Gastrocnemius medialis (tissue), 4 donors: Measurements from ENCODE around the gene CALML4. TPM values are rescaled to one million over a fixed set of nuclear protein-coding genes. Genes with fewer than 3 reads are reported as not detected.

Experiments
- ATAC-seq, 2 donors: fragments of 150-250 bp; one replicate each; pipeline ENCODE4 v1.9.1; 2016
- DNase-seq, 2 donors: peaks; one replicate each; pipeline ENCODE4 v3.0.0-alpha.2; 2019
- H3K27ac ChIP-seq, 4 donors: fragments of 200-600 bp; sonication (generic); 1 replicate in 1 of 4; 2 replicates in 3 of 4; pipeline ENCODE4 v1.5.1; 2016 to 2018; ENCODE audit warnings: mild to moderate bottlenecking in 2 of 4, moderate library complexity in 1 of 4
- H3K27me3 ChIP-seq, 3 donors: fragments of 200-600 bp; sonication (generic) in 2 of 3; 1 replicate in 1 of 3; 2 replicates in 2 of 3; pipeline versions ENCODE4 v1.5.1 to v1.6.0; 2016 to 2019; ENCODE audit warnings: mild to moderate bottlenecking in 1 of 3, moderate library complexity in 1 of 3
- H3K36me3 ChIP-seq, 2 donors: fragments of 200-600 bp; sonication (generic) in 1 of 2; one replicate each; pipeline ENCODE4 v1.5.1; 2017 to 2018
- H3K4me1 ChIP-seq, 2 donors: fragments of 200-600 bp; sonication (generic) in 1 of 2; one replicate each; pipeline ENCODE4 v1.5.1; 2016 to 2017; ENCODE audit warnings: mild to moderate bottlenecking in 2 of 2
- H3K4me3 ChIP-seq, 4 donors: fragments of 200-600 bp; sonication (generic) in 3 of 4; 1 replicate in 1 of 4; 2 replicates in 3 of 4; pipeline ENCODE4 v1.5.1; 2016 to 2019; ENCODE audit warnings: mild to moderate bottlenecking in 2 of 4
- H3K9me3 ChIP-seq, 3 donors: fragments of 200-600 bp; sonication (generic) in 2 of 3; 1 replicate in 1 of 3; 2 replicates in 2 of 3; pipeline ENCODE4 v1.5.1; 2016 to 2019
- POLR2A ChIP-seq, 2 donors: fragments of 450-650 bp; IDR thresholded peaks; one replicate each; pipeline ENCODE4 v1.6.1; 2017; ENCODE audit warnings: antibody characterized with exemption in 2 of 2, mild to moderate bottlenecking in 2 of 2, moderate library complexity in 2 of 2
- in situ Hi-C, 4 donors: fragments of 200-750 bp; cut with MboI; loops; one replicate each; pipeline versions ENCODE4 v1.15.0 to v1.8.0; 2017; ENCODE audit warnings: low sequenced_read_pairs in 4 of 4
- intact Hi-C: fragments of 100-400 bp; cut with DNase I; formaldehyde crosslinking; loops from one replicate; pipeline ENCODE4 v1.15.1; 2023; ENCODE audit warnings: low total_unique reads
- total RNA-seq, 4 donors: library from RNA; depleted of rRNA; stranded (reverse); fragments of >200 nt; gene quantifications; one replicate each; pipeline versions ENCODE4 v1.1.0 to v1.2.3, GENCODE V29; 2016
- TF ChIP-seq, protein P1 (sequence below), 5 experiments: fragments of 450-650 bp in 3 of 5; fragments of 200-600 bp in 2 of 5; sonication (generic) in 2 of 5; IDR thresholded peaks in 4 of 5; conservative IDR thresholded peaks in 1 of 5; 1 replicate in 4 of 5; 2 replicates in 1 of 5; pipeline ENCODE4 v1.5.1; 2016 to 2019; ENCODE audit warnings: antibody characterized with exemption in 5 of 5, mild to moderate bottlenecking in 3 of 5, moderate library complexity in 3 of 5

The CALML4 gene
- total RNA-seq, 4 donors from 2014 or later: 0.66 to 2.4 (median 1.5) TPM

DNA sequence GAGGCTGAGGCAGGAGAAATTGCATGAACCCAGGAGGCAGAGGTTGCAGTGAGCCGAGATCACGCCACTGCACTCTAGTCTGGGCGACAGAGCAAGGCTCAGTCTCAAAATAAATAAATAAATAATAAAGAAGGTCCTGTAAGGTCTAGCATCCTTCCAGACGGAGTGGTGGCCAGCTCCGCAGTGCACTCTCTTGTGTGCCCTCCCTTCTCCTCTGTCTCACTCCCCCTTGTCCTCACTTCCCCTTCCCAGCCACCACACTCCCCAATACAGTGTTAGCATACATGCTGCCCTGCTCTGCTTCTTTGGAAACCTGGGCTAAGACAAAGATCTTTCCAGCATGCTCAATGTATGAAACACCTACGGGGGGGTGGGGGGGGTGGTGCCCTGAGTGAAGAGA lies 27.8 kb upstream of the CALML4 start:
- TF ChIP-seq POLR2A (IDR thresholded peaks at IDR 0.05): no peak
- TF ChIP-seq, protein P1, sequence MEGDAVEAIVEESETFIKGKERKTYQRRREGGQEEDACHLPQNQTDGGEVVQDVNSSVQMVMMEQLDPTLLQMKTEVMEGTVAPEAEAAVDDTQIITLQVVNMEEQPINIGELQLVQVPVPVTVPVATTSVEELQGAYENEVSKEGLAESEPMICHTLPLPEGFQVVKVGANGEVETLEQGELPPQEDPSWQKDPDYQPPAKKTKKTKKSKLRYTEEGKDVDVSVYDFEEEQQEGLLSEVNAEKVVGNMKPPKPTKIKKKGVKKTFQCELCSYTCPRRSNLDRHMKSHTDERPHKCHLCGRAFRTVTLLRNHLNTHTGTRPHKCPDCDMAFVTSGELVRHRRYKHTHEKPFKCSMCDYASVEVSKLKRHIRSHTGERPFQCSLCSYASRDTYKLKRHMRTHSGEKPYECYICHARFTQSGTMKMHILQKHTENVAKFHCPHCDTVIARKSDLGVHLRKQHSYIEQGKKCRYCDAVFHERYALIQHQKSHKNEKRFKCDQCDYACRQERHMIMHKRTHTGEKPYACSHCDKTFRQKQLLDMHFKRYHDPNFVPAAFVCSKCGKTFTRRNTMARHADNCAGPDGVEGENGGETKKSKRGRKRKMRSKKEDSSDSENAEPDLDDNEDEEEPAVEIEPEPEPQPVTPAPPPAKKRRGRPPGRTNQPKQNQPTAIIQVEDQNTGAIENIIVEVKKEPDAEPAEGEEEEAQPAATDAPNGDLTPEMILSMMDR (IDR thresholded peaks at IDR 0.05 in 4 of 5, conservative IDR thresholded peaks at IDR 0.05 in 1 of 5): no peak
- Histone ChIP-seq H3K4me1 (peaks cover 4 to 12% of the 10 kb centered on the region in 2 donors), H3K27ac (no peak overlapping the region), H3K36me3 (no peaks in the 10 kb centered on the region), H3K9me3 (no peaks in the 10 kb centered on the region), H3K27me3 (no peaks in the 10 kb centered on the region), H3K4me3 (no peak overlapping the region)
- intact Hi-C loops (no loop called here), in situ Hi-C loops (no loop called here)
- DNase-seq (no peak), ATAC-seq (no peak)

DNA sequence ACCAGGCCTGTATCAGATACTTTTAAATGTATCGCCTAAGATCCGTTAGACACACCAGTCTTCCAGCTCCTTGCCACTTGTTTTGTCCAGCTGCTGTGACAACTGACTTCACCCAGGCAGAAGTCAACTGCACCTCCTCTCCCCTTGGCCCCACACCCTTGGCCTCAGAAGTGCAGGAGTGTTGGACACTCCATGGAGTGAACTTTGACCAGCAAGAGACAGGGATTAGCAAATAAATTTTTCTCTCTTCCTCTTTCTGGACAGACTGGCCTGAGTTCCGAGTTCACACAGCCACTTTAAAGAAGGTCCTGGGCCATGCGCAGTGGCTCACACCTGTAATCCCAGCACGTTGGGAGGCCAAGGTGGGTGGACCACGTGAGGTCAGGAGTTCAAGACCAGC lies 27.3 kb upstream of the CALML4 start:
- DNase-seq (no peak), ATAC-seq (no peak)
- in situ Hi-C loops: no loop called here

DNA sequence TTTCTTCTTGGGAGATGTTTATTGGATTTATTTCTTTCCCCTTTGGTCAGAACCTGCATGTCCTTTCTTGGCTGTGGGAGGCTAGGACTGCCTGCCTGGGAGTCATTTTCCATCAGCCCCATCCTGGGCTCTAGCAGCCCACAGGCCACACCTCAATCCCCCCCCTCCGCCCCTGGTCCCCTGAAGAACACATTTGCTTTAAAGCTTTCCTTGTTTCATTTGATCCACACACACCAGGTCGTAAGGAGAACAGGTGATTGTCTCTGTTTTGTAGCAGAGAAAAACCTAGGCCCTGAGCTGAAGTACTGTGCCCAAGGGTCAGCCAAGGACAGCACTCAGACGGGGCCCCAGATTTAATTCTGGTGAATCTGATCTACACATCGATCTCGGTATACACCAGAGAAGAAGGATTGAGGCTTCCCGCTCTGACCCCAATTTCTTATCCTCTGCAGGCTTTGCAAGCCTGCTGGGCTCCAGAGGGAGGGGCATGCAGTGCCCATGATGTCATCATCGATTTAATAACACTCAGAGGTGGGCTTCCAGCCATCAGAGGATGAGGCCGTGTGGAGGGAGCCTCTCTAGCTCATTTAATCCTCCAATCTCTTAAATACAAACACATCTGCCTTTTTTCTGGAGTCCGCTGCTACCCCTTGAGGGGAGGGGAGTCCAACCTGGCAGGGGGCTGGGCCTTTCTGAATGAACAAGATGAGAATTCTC lies 26.1 kb upstream of the CALML4 start:
- no peak for ATAC-seq
- intact Hi-C loops (no loop called here), in situ Hi-C loops (no loop called here)
- TF ChIP-seq POLR2A (IDR thresholded peaks at IDR 0.05): no peak
- TF ChIP-seq, protein P1 (IDR thresholded peaks at IDR 0.05 in 4 of 5, conservative IDR thresholded peaks at IDR 0.05 in 1 of 5): no peak
- no peak for DNase-seq
- Histone ChIP-seq H3K9me3 (no peaks in the 10 kb centered on the region), H3K4me1 (peaks cover 4 to 12% of the 10 kb centered on the region in 2 donors), H3K4me3 (no peak overlapping the region), H3K27ac (no peak overlapping the region), H3K36me3 (no peaks in the 10 kb centered on the region), H3K27me3 (no peaks in the 10 kb centered on the region)

More for the DNA sequence above, 27.3 kb upstream of the CALML4 start:
- H3K4me1 ChIP-seq: peaks cover 4 to 12% of the 10 kb centered on the region in 2 donors
- intact Hi-C loops: no loop called here
- H3K27ac ChIP-seq: no peak overlapping the region
- no peaks in the 10 kb centered on the region for H3K27me3 ChIP-seq
- no peak overlapping the region for H3K4me3 ChIP-seq
- no peaks in the 10 kb centered on the region for H3K36me3 ChIP-seq
- TF ChIP-seq POLR2A (IDR thresholded peaks at IDR 0.05): no peak
- TF ChIP-seq, protein P1 (IDR thresholded peaks at IDR 0.05 in 4 of 5, conservative IDR thresholded peaks at IDR 0.05 in 1 of 5): no peak
- H3K9me3 ChIP-seq: no peaks in the 10 kb centered on the region

DNA sequence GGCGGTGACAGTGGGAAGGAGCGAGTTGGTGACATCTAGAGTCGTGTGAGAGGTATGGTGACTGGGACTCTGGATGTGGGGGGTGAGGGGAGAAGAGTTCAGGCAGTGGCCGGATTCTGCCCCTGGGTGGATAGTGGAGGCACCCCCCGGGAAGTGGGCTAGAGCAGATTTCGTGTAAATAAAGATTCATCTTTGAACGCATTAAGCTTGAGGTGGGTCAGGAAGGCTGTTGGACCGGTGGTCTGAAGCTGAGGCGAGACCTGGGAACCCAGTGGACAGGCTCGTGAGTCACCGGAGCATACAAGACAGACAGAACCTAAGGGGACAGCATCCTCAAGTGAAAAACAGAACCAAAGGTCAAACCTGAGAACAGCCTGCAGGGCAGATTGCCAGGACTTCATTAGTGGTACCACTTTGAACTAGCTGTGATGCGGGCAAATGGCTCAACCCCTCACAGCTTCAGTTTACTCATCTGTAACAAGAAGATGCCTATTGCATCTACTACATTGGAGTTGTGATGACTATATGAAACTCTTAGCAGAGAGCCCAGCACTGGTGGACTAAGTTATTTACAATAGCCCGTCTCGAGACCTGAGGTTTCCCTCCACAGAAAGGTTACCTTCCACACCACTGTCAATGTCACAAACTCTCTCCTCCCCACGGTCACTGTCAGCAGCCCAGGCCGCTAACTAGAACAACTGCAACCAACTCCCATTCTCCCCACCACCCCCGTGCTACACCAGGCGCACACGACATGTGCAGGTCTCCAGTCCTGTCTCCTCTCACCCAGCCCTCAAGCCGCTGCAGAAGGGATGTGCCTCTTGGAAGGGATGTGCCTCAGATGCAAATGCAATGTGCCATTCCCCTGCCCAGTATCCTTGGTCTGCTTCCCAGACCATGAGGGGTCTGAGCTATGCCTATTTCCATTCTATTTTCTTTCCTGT lies 25.3 kb upstream of the CALML4 start:
- in situ Hi-C loops (no loop called here), intact Hi-C loops (no loop called here)
- Histone ChIP-seq H3K4me3 (peak overlapping the region; percentile 65 to 95 (median 80)), H3K9me3 (no peaks in the 10 kb centered on the region), H3K4me1 (peaks cover 4 to 12% of the 10 kb centered on the region in 2 donors), H3K27me3 (no peaks in the 10 kb centered on the region), H3K36me3 (no peaks in the 10 kb centered on the region), H3K27ac (peak overlapping the region; percentile 83 to 94 (median 88))
- ATAC-seq (peak in 1 of 2 donors; percentile 1), DNase-seq (no peak)
- TF ChIP-seq, protein P1 (IDR thresholded peaks at IDR 0.05 in 4 of 5, conservative IDR thresholded peaks at IDR 0.05 in 1 of 5): no peak
- TF ChIP-seq POLR2A (IDR thresholded peaks at IDR 0.05): no peak
